HFFc6 (cell line): ENCODE data around the gene ISL1. TPM values are rescaled to one million over a fixed set of nuclear protein-coding genes. Genes with fewer than 3 reads are reported as not detected.

Source experiments
- DNase-seq: peaks from one replicate; pipeline ENCODE4 v3.0.0-alpha.2; 2018
- H3K27ac Mint-ChIP-seq: 2 replicates; pipeline ENCODE4 v1.8.0; 2020; ENCODE audit warnings: mild to moderate bottlenecking, mixed read lengths
- H3K27me3 Mint-ChIP-seq: 2 replicates; pipeline ENCODE4 v1.8.0; 2021; ENCODE audit warnings: mild to moderate bottlenecking, moderate library complexity, mixed read lengths; ENCODE audit not compliant: insufficient read depth
- H3K36me3 Mint-ChIP-seq: 2 replicates; pipeline ENCODE4 v1.8.0; 2021; ENCODE audit warnings: low read depth, mixed read lengths
- H3K4me1 Mint-ChIP-seq: 2 replicates; pipeline ENCODE4 v1.8.0; 2020; ENCODE audit warnings: low read depth, mixed read lengths
- H3K4me3 Mint-ChIP-seq: 2 replicates; pipeline ENCODE4 v1.8.0; 2020; ENCODE audit warnings: mild to moderate bottlenecking, moderate library complexity, mixed read lengths
- H3K9me3 Mint-ChIP-seq: 2 replicates; pipeline ENCODE4 v1.8.0; 2020; ENCODE audit warnings: mild to moderate bottlenecking, mixed read lengths
- total RNA-seq, 6 experiments: library from RNA; stranded (reverse); fragmentation: NEBNext Ultra II Directional; extraction: Animal tissue kit (Norgen Biotek cat#: 25700); gene quantifications; 2 replicates in 1 of 6; 3 replicates in 5 of 6; pipeline ENCODE4 v1.2.3, GENCODE V29; 2021
- TF ChIP-seq, protein P1 (sequence below): fragments of 200-600 bp; sonication (generic); IDR thresholded peaks from 2 replicates; pipeline ENCODE4 v1.5.0; 2021; ENCODE audit warnings: antibody characterized with exemption, mild to moderate bottlenecking

The ISL1 gene
- total RNA-seq, 6 experiments from 2014 or later: 0.48 to 4.1 (median 0.67) TPM

DNA sequence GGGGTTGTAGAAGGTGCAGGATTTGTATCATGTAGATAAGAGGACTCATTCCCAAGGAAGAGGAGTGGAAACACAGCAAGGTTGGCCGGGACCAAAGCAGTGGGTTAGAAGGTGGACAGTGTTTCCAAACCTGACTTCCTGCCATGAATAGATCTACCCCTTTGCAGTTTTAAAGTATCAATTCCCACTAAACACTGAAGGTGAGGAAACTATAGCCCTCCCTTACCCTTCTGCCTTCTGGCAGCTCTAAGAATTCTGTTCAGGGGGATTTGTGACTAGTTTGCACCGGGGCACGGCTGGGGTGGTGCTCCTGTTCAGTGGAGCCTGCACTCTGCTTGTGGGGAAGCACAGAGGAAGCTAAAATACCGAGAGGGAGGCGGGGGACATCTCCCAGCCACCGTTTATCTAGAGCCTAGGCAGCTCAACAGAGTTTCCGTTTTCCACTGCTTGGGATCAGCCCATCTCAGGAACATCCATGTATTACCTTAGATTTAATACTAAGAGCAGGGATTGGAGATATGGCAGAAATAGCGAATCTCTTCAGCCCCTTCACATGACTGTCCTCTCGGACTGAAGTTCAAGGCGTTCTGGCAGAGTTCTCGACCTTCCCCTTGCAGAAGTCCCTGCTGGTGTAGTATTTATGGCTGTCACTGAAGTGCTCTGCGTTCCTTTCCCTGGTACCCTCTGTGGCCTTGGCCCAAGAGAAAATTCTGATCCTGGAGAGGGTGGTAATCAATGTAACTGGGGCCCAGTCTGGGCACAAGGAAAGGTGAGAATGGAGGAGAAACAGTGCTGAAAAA, 5.4 kb downstream of the ISL1 start:
- Mint-ChIP-seq H3K4me1 (peaks cover 59% of the 10 kb centered on the region), H3K27me3 (peaks cover 8% of the 10 kb centered on the region), H3K4me3 (peak overlapping the region; percentile 98; the same call in 1 of the 2 replicates), H3K27ac (peak overlapping the region; percentile 90; the same call in 1 of the 2 replicates), H3K9me3 (no peaks in the 10 kb centered on the region), H3K36me3 (peaks cover 5% of the 10 kb centered on the region; the same call in 1 of the 2 replicates)
- TF ChIP-seq, protein P1, sequence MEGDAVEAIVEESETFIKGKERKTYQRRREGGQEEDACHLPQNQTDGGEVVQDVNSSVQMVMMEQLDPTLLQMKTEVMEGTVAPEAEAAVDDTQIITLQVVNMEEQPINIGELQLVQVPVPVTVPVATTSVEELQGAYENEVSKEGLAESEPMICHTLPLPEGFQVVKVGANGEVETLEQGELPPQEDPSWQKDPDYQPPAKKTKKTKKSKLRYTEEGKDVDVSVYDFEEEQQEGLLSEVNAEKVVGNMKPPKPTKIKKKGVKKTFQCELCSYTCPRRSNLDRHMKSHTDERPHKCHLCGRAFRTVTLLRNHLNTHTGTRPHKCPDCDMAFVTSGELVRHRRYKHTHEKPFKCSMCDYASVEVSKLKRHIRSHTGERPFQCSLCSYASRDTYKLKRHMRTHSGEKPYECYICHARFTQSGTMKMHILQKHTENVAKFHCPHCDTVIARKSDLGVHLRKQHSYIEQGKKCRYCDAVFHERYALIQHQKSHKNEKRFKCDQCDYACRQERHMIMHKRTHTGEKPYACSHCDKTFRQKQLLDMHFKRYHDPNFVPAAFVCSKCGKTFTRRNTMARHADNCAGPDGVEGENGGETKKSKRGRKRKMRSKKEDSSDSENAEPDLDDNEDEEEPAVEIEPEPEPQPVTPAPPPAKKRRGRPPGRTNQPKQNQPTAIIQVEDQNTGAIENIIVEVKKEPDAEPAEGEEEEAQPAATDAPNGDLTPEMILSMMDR: no peak
- DNase-seq: no peak

DNA sequence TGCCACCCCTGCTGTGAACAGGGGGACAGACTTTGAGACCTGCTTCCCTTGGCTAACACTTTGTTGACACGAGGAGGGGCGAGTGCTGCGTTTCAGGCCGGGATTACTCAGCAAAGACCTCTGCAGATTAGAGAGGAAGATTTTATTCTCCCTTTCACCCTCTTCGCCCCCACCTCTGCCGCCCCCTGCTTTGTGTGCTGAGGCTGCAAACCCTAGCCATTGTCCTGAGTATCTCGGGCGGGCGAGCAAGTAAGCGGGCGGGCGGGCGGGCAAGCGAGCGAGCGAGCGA, 6.0 kb downstream of the ISL1 start:
- Mint-ChIP-seq H3K27me3 (peaks cover 6% of the 10 kb centered on the region), H3K4me3 (peak overlapping the region; percentile 98; the same call in 1 of the 2 replicates), H3K36me3 (peaks cover 5% of the 10 kb centered on the region; the same call in 1 of the 2 replicates), H3K4me1 (peaks cover 59% of the 10 kb centered on the region), H3K27ac (peak overlapping the region; percentile 90; the same call in 1 of the 2 replicates), H3K9me3 (no peaks in the 10 kb centered on the region)
- TF ChIP-seq, protein P1: no peak
- DNase-seq: no peak

DNA sequence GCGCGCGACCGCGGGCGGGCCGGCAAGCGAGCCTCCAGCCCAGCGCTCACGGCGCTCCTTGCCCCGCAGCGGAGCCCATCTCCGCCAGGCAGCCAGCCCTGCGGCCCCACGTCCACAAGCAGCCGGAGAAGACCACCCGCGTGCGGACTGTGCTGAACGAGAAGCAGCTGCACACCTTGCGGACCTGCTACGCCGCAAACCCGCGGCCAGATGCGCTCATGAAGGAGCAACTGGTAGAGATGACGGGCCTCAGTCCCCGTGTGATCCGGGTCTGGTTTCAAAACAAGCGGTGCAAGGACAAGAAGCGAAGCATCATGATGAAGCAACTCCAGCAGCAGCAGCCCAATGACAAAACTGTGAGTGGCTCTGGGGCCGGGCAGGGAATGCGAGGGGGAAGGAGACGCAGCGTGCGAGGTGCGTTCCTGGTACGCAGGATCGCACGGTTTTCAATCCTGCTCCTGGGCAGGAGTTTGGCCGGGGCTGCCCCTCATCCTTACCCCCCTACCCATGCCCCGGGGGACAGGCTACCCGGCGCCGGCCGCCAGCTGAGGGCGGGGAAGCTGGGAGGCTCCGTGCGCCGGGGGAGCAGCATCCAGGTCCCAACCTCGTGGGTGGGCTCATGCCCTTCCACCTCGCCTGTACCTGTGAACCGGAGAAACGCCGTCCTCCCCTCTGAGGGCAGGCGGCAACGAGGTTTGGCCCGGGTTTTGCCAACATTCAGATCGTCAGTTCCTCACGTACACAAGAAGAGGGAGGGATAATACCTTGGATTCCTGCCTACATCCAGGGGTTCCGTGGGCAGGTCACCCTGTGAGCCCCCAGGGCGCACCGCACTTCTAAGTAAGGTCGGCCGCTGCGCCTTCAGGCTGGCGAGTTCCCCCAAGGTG, 6.6 kb downstream of the ISL1 start:
- peak; percentile 72 for DNase-seq
- Mint-ChIP-seq H3K9me3 (no peaks in the 10 kb centered on the region), H3K27ac (peak overlapping the region; percentile 87), H3K4me1 (peaks cover 59% of the 10 kb centered on the region), H3K36me3 (peaks cover 5% of the 10 kb centered on the region; the same call in 1 of the 2 replicates), H3K4me3 (peak overlapping the region; percentile 82), H3K27me3 (peaks cover 2% of the 10 kb centered on the region; the same call in 1 of the 2 replicates)
- TF ChIP-seq, protein P1: no peak

DNA sequence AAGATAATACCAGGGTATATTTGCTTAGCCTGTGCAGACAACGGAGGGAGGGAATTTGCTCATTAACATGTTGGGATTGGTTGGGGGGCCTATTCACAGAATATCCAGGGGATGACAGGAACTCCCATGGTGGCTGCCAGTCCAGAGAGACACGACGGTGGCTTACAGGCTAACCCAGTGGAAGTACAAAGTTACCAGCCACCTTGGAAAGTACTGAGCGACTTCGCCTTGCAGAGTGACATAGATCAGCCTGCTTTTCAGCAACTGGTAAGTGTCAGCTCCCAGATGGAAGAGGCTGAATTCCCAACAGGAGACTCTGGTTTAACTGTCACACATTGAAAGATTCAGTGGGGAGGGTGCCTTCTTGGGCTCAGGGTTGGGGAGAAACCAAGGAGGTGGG, 7.9 kb downstream of the ISL1 start:
- DNase-seq: no peak
- H3K27me3 Mint-ChIP-seq: peaks cover 2% of the 10 kb centered on the region; the same call in 1 of the 2 replicates
- TF ChIP-seq, protein P1: no peak
- peaks cover 50% of the 10 kb centered on the region for H3K4me1 Mint-ChIP-seq
- H3K36me3 Mint-ChIP-seq: peaks cover 5% of the 10 kb centered on the region; the same call in 1 of the 2 replicates
- H3K27ac Mint-ChIP-seq: no peak overlapping the region
- no peaks in the 10 kb centered on the region for H3K9me3 Mint-ChIP-seq
- H3K4me3 Mint-ChIP-seq: no peak overlapping the region

DNA sequence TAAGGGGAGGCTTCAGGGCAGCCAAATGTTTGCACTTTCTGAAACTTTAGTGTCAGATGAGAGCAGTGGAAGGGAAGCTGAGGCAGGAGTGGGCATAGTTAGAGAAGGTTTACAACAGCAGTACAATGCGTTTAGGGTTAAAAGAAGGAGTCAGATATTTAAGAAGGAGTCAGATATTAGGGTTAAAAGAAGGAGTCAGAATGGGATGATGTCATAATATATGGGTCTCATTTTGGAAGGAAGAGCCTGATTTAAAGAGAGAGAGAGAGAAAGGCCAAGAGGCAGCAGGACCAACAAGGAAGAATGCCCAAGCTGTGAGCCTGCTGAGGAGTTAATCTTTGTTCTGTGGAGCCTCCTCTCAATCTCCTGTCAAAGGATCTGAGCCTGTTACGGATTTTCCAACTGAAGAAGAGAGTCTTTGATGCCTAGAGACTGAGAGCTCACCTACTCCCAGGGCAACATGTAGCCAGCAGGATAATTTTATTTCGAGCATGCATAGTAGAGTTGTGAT, 9.5 kb downstream of the ISL1 start:
- H3K9me3 Mint-ChIP-seq: no peaks in the 10 kb centered on the region; the same call in 1 of the 2 replicates
- H3K27ac Mint-ChIP-seq: no peak overlapping the region
- TF ChIP-seq, protein P1: no peak
- H3K27me3 Mint-ChIP-seq: peaks cover 2% of the 10 kb centered on the region; the same call in 1 of the 2 replicates
- no peak overlapping the region; the same call in 1 of the 2 replicates for H3K4me3 Mint-ChIP-seq
- no peak for DNase-seq
- H3K4me1 Mint-ChIP-seq: peaks cover 52% of the 10 kb centered on the region
- H3K36me3 Mint-ChIP-seq: peaks cover 5% of the 10 kb centered on the region; the same call in 1 of the 2 replicates
